Measurements from ENCODE around the gene ZNF302.

- TF ChIP-seq CREB1 (CRISPR knock-in tag; IDR thresholded peaks at IDR 0.05; ENCODE audit: low read depth), result no peak
- TF ChIP-seq, protein P1, sequence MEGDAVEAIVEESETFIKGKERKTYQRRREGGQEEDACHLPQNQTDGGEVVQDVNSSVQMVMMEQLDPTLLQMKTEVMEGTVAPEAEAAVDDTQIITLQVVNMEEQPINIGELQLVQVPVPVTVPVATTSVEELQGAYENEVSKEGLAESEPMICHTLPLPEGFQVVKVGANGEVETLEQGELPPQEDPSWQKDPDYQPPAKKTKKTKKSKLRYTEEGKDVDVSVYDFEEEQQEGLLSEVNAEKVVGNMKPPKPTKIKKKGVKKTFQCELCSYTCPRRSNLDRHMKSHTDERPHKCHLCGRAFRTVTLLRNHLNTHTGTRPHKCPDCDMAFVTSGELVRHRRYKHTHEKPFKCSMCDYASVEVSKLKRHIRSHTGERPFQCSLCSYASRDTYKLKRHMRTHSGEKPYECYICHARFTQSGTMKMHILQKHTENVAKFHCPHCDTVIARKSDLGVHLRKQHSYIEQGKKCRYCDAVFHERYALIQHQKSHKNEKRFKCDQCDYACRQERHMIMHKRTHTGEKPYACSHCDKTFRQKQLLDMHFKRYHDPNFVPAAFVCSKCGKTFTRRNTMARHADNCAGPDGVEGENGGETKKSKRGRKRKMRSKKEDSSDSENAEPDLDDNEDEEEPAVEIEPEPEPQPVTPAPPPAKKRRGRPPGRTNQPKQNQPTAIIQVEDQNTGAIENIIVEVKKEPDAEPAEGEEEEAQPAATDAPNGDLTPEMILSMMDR (conservative IDR thresholded peaks at IDR 0.05; ENCODE audit: low read depth in 2 of 2), result no peak
These were observed 35.2 kb upstream of the ZNF302 start for GRCh38 chr19:34642241-34642640.
